ENCODE results near the gene KCTD17. TPM values are rescaled to one million over a fixed set of nuclear protein-coding genes. Genes with fewer than 3 reads are reported as not detected.

The KCTD17 gene
- total RNA-seq, 4 donors from 2014 or later = 17.9 to 35.8 (median 28.7) TPM

- WGBS = 88% methylated on average over 7 of the region's 7 CpGs
- H3K27me3 ChIP-seq = peaks cover 0 to 12% (median 0%) of the 10 kb centered on the region in 4 donors
- H3K27ac ChIP-seq (replicated peaks in 1 of 4) = no peak overlapping the region
- no peaks in the 10 kb centered on the region for H3K36me3 ChIP-seq
- no peak for TF ChIP-seq POLR2AphosphoS5 (IDR thresholded peaks at IDR 0.05)
- TF ChIP-seq EP300 (IDR thresholded peaks at IDR 0.05) = no peak
- TF ChIP-seq, protein P1, sequence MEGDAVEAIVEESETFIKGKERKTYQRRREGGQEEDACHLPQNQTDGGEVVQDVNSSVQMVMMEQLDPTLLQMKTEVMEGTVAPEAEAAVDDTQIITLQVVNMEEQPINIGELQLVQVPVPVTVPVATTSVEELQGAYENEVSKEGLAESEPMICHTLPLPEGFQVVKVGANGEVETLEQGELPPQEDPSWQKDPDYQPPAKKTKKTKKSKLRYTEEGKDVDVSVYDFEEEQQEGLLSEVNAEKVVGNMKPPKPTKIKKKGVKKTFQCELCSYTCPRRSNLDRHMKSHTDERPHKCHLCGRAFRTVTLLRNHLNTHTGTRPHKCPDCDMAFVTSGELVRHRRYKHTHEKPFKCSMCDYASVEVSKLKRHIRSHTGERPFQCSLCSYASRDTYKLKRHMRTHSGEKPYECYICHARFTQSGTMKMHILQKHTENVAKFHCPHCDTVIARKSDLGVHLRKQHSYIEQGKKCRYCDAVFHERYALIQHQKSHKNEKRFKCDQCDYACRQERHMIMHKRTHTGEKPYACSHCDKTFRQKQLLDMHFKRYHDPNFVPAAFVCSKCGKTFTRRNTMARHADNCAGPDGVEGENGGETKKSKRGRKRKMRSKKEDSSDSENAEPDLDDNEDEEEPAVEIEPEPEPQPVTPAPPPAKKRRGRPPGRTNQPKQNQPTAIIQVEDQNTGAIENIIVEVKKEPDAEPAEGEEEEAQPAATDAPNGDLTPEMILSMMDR (IDR thresholded peaks at IDR 0.05) = no peak
- no peak for TF ChIP-seq POLR2A (IDR thresholded peaks at IDR 0.05; ENCODE audit: low read depth)
- H3K4me1 ChIP-seq = peaks cover 9 to 20% (median 13%) of the 10 kb centered on the region in 4 donors
- DNase-seq (ENCODE audit: extremely low spot score) = no peak
- H3K9me3 ChIP-seq = no peaks in the 10 kb centered on the region
- H3K4me3 ChIP-seq = no peak overlapping the region
- intact Hi-C loops (cut with DNase I) = no loop called here
Measured at GRCh38 chr22:37047006-37047405, 4.5 kb upstream of the KCTD17 start.

- Histone ChIP-seq H3K27me3 (peaks cover 0 to 5% (median 0%) of the 10 kb centered on the region in 4 donors), H3K4me3 (no peak overlapping the region), H3K9me3 (no peaks in the 10 kb centered on the region), H3K4me1 (peaks cover 21 to 31% (median 24%) of the 10 kb centered on the region in 4 donors), H3K27ac (replicated peaks in 1 of 4) (no peak overlapping the region), H3K36me3 (peaks cover 0 to under 1% (median 0%) of the 10 kb centered on the region in 4 donors)
- TF ChIP-seq EP300 (IDR thresholded peaks at IDR 0.05) (no peak), POLR2A (IDR thresholded peaks at IDR 0.05; ENCODE audit: low read depth) (no peak), POLR2AphosphoS5 (IDR thresholded peaks at IDR 0.05) (no peak)
- TF ChIP-seq, protein P1 (IDR thresholded peaks at IDR 0.05) = no peak
- intact Hi-C loops (cut with DNase I) = no loop called here
- WGBS = 79% methylated on average over 6 of the region's 6 CpGs
- DNase-seq (ENCODE audit: extremely low spot score) = no peak
Measured at GRCh38 chr22:37048133-37048532, 3.4 kb upstream of the KCTD17 start.

DNA sequence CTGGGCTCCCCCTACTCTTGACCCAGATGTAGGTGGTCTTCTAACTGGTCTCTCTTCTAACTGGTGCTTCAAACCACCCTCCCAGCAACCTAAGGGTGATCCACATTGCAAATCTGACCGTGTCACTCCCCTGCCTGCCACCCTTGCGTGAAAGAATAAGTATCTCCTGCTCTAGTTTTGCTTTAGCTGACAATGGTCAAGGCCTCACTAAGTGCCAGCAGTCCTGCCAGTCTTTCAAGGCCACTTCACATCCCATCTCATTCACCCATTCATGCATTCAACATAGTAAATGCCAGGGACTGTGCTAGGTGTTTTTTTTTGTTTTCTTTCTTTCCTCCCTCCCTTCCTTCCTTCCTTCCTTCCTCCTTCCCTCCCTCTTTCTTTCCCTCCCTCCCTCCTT is 2.3 kb upstream of the KCTD17 start:
- no peaks in the 10 kb centered on the region for H3K9me3 ChIP-seq
- peaks cover 25 to 34% (median 29%) of the 10 kb centered on the region in 4 donors for H3K4me1 ChIP-seq
- H3K27ac ChIP-seq (replicated peaks in 1 of 4) = no peak overlapping the region
- no peaks in the 10 kb centered on the region for H3K27me3 ChIP-seq
- WGBS = 86% methylated on average over 2 of the region's 2 CpGs
- intact Hi-C loops (cut with DNase I) = no loop called here
- H3K4me3 ChIP-seq = no peak overlapping the region
- DNase-seq (ENCODE audit: extremely low spot score) = no peak
- H3K36me3 ChIP-seq = peaks cover 0 to 9% (median 4%) of the 10 kb centered on the region in 4 donors
- TF ChIP-seq, protein P1 (IDR thresholded peaks at IDR 0.05) = no peak
- TF ChIP-seq POLR2AphosphoS5 (IDR thresholded peaks at IDR 0.05) (no peak), POLR2A (IDR thresholded peaks at IDR 0.05; ENCODE audit: low read depth) (no peak), EP300 (IDR thresholded peaks at IDR 0.05) (no peak)

- Histone ChIP-seq H3K36me3 (peaks cover 0 to 26% (median 14%) of the 10 kb centered on the region in 4 donors), H3K27me3 (no peaks in the 10 kb centered on the region), H3K9me3 (no peaks in the 10 kb centered on the region), H3K4me3 (peak overlapping the region; percentile 74 to 86 (median 80)), H3K4me1 (peaks cover 25 to 34% (median 29%) of the 10 kb centered on the region in 4 donors), H3K27ac (replicated peaks in 1 of 4) (peak overlapping the region in 1 of 4 donors; percentile 41)
- 83% methylated on average over 6 of the region's 6 CpGs for WGBS
- no peak for DNase-seq (ENCODE audit: extremely low spot score)
- intact Hi-C loops (cut with DNase I) = no loop called here
- no peak for TF ChIP-seq POLR2A (IDR thresholded peaks at IDR 0.05; ENCODE audit: low read depth)
- TF ChIP-seq, protein P1 (IDR thresholded peaks at IDR 0.05) = no peak
- no peak for TF ChIP-seq EP300 (IDR thresholded peaks at IDR 0.05)
- TF ChIP-seq POLR2AphosphoS5 (IDR thresholded peaks at IDR 0.05) = no peak
Measured at GRCh38 chr22:37050913-37051312, 629 bp upstream of the KCTD17 start.

All from esophagus muscularis mucosa (tissue), 4 donors.